Measurements from ENCODE around the gene ERBB4. TPM values are rescaled to one million over a fixed set of nuclear protein-coding genes. Genes with fewer than 3 reads are reported as not detected.

ERBB4 gene
- total RNA-seq, 1 donor from 2014 or later, result 9.9 TPM

DNA sequence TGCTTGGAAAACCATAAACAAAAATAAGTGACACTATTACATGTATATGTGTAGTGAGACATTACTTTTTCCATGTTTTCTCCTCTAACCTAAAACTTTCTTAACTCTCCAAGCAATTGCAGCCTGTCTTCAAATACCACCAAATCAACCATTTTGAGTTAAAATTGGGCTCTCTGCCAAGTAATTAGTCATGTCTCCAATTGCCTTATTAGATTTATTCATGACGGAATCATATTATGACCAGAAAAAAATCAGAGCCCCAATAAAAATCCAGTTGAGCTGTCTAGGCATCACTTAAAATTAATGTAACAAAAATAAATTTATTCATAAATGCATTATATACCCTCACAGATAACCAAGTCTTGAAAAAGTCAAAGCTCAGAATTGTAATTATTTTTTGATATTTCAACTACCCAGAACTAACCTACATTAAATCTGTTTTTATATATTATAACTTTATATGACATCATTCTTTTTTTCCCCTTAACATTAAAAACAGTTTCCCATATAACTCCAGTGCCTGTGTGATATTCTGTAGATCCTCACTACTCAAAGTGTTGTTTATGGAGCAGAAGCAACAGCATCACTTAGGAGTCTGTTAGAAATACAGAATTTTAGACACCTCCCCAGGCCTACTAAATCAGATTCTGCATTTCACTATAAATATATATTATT, 157.0 kb downstream of the ERBB4 start:
- H3K9me3 ChIP-seq (ENCODE audit: control insufficient read depth in 3 of 3, low read length in 3 of 3), result no peaks in the 10 kb centered on the region
- H3K4me3 ChIP-seq (ENCODE audit: low read length in 3 of 3), result no peak overlapping the region
- H3K9ac ChIP-seq (ENCODE audit: low read depth in 1 of 3, low read length in 3 of 3), result no peak overlapping the region
- H3K27me3 ChIP-seq (ENCODE audit: control insufficient read depth in 3 of 3, insufficient read depth in 3 of 3, low read length in 3 of 3), result no peaks in the 10 kb centered on the region
- H3K27ac ChIP-seq (ENCODE audit: low read depth, low read length), result no peak overlapping the region
- no peaks in the 10 kb centered on the region for H3K4me1 ChIP-seq (ENCODE audit: control insufficient read depth in 3 of 3, insufficient read depth in 3 of 3, low read length in 3 of 3)
- no peaks in the 10 kb centered on the region for H3K36me3 ChIP-seq (ENCODE audit: control insufficient read depth in 3 of 3, insufficient read depth in 3 of 3, low read length in 3 of 3)

DNA sequence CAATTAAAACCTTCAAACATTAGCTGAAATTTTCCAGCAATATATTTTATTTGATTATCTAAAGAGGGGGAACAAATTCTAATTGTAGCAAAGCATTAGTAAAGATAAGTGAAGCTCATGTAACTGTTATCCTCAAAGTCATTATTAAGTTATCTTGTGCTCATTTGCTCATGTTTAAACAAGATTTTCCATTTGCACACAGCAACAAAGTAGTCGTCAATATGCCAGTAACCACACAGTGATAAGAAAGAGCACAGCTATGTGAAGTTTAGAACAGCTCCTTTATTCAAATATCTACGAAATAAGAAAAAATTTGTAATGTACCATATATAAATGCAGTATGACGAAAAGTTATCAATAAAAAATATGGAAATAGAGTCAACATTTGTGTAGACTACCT, 159.5 kb downstream of the ERBB4 start:
- no peak overlapping the region for H3K4me3 ChIP-seq (ENCODE audit: low read length in 3 of 3)
- no peaks in the 10 kb centered on the region for H3K27me3 ChIP-seq (ENCODE audit: control insufficient read depth in 3 of 3, insufficient read depth in 3 of 3, low read length in 3 of 3)
- no peaks in the 10 kb centered on the region for H3K36me3 ChIP-seq (ENCODE audit: control insufficient read depth in 3 of 3, insufficient read depth in 3 of 3, low read length in 3 of 3)
- H3K27ac ChIP-seq (ENCODE audit: low read depth, low read length), result no peak overlapping the region
- H3K4me1 ChIP-seq (ENCODE audit: control insufficient read depth in 3 of 3, insufficient read depth in 3 of 3, low read length in 3 of 3), result no peaks in the 10 kb centered on the region
- no peak overlapping the region for H3K9ac ChIP-seq (ENCODE audit: low read depth in 1 of 3, low read length in 3 of 3)
- H3K9me3 ChIP-seq (ENCODE audit: control insufficient read depth in 3 of 3, low read length in 3 of 3), result no peaks in the 10 kb centered on the region

DNA sequence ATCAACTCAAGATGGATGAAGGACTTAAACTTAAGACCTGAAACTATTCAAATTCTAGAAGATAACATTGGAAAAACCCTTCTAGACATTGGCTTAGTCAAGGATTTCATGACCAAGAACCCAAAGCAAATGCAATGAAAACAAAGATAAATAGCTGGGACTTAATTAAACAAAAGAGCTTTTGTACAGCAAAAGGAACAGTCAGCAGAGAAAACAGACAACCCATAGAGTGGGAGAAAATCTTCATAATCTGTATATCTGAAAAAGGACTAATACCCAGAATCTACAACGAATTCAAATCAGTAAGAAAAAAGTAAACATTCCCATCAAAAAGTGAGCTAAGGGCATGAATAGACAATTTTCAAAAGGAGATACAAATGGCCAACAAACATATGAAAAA, 171.2 kb downstream of the ERBB4 start:
- no peaks in the 10 kb centered on the region for H3K27me3 ChIP-seq (ENCODE audit: control insufficient read depth in 3 of 3, insufficient read depth in 3 of 3, low read length in 3 of 3)

DNA sequence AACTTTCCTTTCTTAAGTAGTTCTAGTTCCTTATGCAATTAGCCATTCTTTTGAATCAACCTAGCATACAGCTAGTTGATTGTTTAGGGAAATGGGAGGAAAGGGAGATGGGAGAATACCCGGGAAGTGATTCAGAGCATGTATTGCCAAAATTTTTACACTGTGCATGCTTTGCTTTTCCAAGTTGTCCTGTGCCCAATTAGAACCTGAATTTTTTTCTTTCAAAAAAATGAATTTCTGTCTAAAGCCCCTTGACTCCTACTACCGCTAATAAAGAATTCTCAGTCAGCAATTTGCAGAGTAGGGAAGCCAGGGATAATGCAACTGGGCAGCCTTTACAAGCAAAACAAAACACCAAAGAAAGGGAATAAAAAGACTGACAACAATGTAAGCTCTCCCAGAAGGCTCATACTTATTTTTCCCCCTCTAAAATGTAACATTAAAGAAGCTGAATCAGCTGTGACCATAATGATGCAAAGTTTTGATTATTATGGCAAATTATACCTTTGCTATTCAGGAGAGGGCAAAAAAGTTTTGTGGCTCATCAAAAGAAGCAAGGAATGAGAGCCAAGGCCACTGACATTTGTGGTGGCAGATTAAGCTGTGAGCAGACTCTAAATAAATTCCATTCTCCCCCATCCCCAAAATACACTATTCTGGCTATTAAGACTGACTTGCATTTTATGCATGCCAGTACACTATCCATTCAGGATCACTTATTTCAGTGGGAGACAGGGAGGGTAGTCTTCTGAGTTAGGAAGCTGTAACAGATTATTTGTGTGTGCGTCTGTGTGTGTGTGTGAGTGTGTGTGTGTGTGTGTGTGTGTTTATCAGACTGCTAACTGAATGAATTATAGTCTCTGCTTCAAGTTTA, 174.3 kb downstream of the ERBB4 start:
- Histone ChIP-seq H3K9ac (ENCODE audit: low read depth in 1 of 3, low read length in 3 of 3) (no peak overlapping the region), H3K36me3 (ENCODE audit: control insufficient read depth in 3 of 3, insufficient read depth in 3 of 3, low read length in 3 of 3) (no peaks in the 10 kb centered on the region), H3K9me3 (ENCODE audit: control insufficient read depth in 3 of 3, low read length in 3 of 3) (no peaks in the 10 kb centered on the region), H3K4me3 (ENCODE audit: low read length in 3 of 3) (no peak overlapping the region), H3K27me3 (ENCODE audit: control insufficient read depth in 3 of 3, insufficient read depth in 3 of 3, low read length in 3 of 3) (no peaks in the 10 kb centered on the region), H3K27ac (ENCODE audit: low read depth, low read length) (no peak overlapping the region), H3K4me1 (ENCODE audit: control insufficient read depth in 3 of 3, insufficient read depth in 3 of 3, low read length in 3 of 3) (no peaks in the 10 kb centered on the region)

More for the DNA sequence above, 171.2 kb downstream of the ERBB4 start:
- no peaks in the 10 kb centered on the region for H3K9me3 ChIP-seq (ENCODE audit: control insufficient read depth in 3 of 3, low read length in 3 of 3)
- no peaks in the 10 kb centered on the region for H3K4me1 ChIP-seq (ENCODE audit: control insufficient read depth in 3 of 3, insufficient read depth in 3 of 3, low read length in 3 of 3)
- no peak overlapping the region for H3K9ac ChIP-seq (ENCODE audit: low read depth in 1 of 3, low read length in 3 of 3)
- no peak overlapping the region for H3K27ac ChIP-seq (ENCODE audit: low read depth, low read length)
- H3K36me3 ChIP-seq (ENCODE audit: control insufficient read depth in 3 of 3, insufficient read depth in 3 of 3, low read length in 3 of 3), result no peaks in the 10 kb centered on the region
- H3K4me3 ChIP-seq (ENCODE audit: low read length in 3 of 3), result no peak overlapping the region

DNA sequence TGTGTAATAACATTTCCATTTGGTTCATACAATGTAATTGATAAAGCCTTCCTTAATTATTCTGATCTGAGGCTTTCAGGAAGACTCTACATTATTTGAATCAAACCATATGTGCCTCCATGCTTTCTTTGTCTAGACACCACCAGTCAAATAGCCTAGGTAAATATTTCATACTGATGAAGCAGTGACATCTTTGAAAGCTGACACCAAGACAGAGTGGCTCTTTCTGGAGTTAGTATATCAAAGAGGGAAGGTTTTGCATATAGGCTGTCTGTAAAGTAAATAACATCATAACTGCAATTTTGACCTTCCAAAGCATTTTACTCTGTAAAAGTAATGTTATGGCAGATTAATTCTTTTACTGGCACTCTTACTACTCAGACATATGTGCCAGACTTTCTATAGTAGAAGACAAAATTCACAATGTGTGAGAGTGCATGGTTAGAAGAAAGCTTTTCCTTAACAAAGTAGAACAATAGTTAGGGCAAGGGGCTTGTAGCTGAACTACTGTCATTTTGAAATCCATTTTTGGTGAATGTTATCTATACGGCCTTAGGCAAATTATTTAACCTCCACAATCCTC, 177.3 kb downstream of the ERBB4 start:
- H3K4me3 ChIP-seq (ENCODE audit: low read length in 3 of 3), result no peak overlapping the region
- H3K9ac ChIP-seq (ENCODE audit: low read depth in 1 of 3, low read length in 3 of 3), result no peak overlapping the region
- H3K27me3 ChIP-seq (ENCODE audit: control insufficient read depth in 3 of 3, insufficient read depth in 3 of 3, low read length in 3 of 3), result no peaks in the 10 kb centered on the region
- H3K4me1 ChIP-seq (ENCODE audit: control insufficient read depth in 3 of 3, insufficient read depth in 3 of 3, low read length in 3 of 3), result no peaks in the 10 kb centered on the region
- H3K9me3 ChIP-seq (ENCODE audit: control insufficient read depth in 3 of 3, low read length in 3 of 3), result no peaks in the 10 kb centered on the region
- H3K36me3 ChIP-seq (ENCODE audit: control insufficient read depth in 3 of 3, insufficient read depth in 3 of 3, low read length in 3 of 3), result no peaks in the 10 kb centered on the region
- no peak overlapping the region for H3K27ac ChIP-seq (ENCODE audit: low read depth, low read length)

DNA sequence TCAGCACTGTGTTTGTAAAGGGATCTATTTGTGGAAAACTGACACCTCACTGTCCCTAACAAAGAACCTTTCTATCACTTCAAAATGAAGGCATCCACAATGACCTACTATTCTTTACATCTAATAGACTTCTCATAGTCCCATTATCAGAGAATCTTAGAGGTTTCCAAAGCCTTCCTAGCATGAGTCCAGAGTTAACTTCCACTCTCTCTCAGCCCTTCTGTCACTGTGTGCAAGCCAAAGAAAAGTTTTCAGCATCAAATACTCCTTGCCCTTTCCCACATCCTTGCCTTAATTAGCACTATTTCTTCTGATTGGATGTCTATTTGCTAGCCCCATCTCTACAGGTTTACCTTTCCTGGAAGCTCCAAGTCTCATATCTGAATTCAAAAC, 178.5 kb downstream of the ERBB4 start:
- Histone ChIP-seq H3K4me1 (ENCODE audit: control insufficient read depth in 3 of 3, insufficient read depth in 3 of 3, low read length in 3 of 3) (no peaks in the 10 kb centered on the region), H3K9ac (ENCODE audit: low read depth in 1 of 3, low read length in 3 of 3) (no peak overlapping the region), H3K9me3 (ENCODE audit: control insufficient read depth in 3 of 3, low read length in 3 of 3) (no peaks in the 10 kb centered on the region), H3K27ac (ENCODE audit: low read depth, low read length) (no peak overlapping the region), H3K27me3 (ENCODE audit: control insufficient read depth in 3 of 3, insufficient read depth in 3 of 3, low read length in 3 of 3) (no peaks in the 10 kb centered on the region), H3K36me3 (ENCODE audit: control insufficient read depth in 3 of 3, insufficient read depth in 3 of 3, low read length in 3 of 3) (no peaks in the 10 kb centered on the region), H3K4me3 (ENCODE audit: low read length in 3 of 3) (no peak overlapping the region)

DNA sequence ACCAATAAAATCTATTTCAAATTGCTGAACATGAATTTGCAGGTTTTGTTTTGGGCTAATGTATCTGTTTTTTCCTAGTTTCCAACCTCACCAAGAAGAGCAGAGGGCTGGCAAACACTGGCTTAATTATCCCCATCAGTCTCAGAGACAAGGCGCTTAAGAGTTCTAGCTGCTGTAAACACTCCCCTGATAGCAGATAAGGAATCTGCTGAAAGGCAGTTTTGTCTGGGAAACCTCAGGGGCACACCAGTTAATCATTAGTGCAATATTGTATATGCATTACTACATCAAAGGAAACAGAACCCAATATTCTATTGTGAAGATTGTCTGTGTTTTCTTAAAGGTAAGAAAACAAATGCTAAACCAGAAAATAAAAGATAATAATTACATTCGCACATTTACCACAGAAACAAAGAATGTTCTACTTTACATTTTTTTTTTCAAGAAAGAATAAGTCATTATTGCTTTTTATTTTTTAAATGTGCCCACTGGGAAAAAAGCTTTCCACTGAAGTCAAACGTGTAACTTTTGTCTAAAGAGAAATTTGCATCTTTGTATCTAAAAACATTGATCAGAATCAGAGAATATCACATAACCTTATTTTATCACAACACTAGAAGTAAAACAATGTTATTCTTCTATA, 179.1 kb downstream of the ERBB4 start:
- no peak overlapping the region for H3K27ac ChIP-seq (ENCODE audit: low read depth, low read length)
- H3K9ac ChIP-seq (ENCODE audit: low read depth in 1 of 3, low read length in 3 of 3), result no peak overlapping the region
- H3K4me1 ChIP-seq (ENCODE audit: control insufficient read depth in 3 of 3, insufficient read depth in 3 of 3, low read length in 3 of 3), result no peaks in the 10 kb centered on the region
- H3K9me3 ChIP-seq (ENCODE audit: control insufficient read depth in 3 of 3, low read length in 3 of 3), result no peaks in the 10 kb centered on the region
- no peaks in the 10 kb centered on the region for H3K36me3 ChIP-seq (ENCODE audit: control insufficient read depth in 3 of 3, insufficient read depth in 3 of 3, low read length in 3 of 3)
- H3K27me3 ChIP-seq (ENCODE audit: control insufficient read depth in 3 of 3, insufficient read depth in 3 of 3, low read length in 3 of 3), result no peaks in the 10 kb centered on the region
- no peak overlapping the region for H3K4me3 ChIP-seq (ENCODE audit: low read length in 3 of 3)

DNA sequence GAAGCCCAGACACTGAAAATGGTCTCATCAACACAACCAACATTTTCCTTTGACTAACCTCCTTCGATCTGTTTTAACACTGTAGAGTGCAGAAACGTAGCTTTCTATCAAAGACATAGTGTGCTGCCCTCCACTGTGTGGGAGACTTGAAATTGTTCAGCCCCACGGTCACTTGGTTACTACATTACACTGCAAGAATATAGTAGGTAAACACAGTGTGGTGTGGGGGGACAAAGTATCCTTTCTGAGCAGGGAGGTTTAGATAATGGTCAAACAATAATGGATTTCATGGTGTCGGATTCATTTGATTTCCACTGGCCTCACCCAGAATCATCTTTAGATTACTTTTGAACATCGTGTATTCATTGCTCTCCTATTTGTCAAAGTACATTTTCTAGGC, 181.0 kb downstream of the ERBB4 start:
- H3K4me1 ChIP-seq (ENCODE audit: control insufficient read depth in 3 of 3, insufficient read depth in 3 of 3, low read length in 3 of 3), result no peaks in the 10 kb centered on the region
- no peaks in the 10 kb centered on the region for H3K9me3 ChIP-seq (ENCODE audit: control insufficient read depth in 3 of 3, low read length in 3 of 3)
- H3K36me3 ChIP-seq (ENCODE audit: control insufficient read depth in 3 of 3, insufficient read depth in 3 of 3, low read length in 3 of 3), result no peaks in the 10 kb centered on the region
- no peaks in the 10 kb centered on the region for H3K27me3 ChIP-seq (ENCODE audit: control insufficient read depth in 3 of 3, insufficient read depth in 3 of 3, low read length in 3 of 3)
- no peak overlapping the region for H3K4me3 ChIP-seq (ENCODE audit: low read length in 3 of 3)
- no peak overlapping the region for H3K27ac ChIP-seq (ENCODE audit: low read depth, low read length)
- H3K9ac ChIP-seq (ENCODE audit: low read depth in 1 of 3, low read length in 3 of 3), result no peak overlapping the region

DNA sequence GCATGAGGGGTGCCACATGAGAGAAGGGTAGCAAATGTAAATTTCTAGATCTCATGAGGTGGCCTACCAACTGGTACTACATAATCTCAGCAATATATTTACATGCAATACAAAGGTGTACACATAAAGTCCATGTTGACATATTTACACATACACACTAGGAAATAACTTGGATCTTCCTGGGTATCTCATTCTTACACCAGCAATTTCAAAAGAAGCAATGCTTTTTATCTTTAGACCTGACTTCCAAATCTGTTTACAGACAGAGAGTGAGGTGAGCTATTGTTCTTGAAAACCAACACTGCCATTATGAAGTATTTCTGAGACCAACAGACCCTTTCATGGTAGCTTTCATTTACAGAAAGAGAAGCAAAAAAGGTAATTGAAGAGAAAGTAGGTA, 184.2 kb downstream of the ERBB4 start:
- no peaks in the 10 kb centered on the region for H3K36me3 ChIP-seq (ENCODE audit: control insufficient read depth in 3 of 3, insufficient read depth in 3 of 3, low read length in 3 of 3)
- H3K27ac ChIP-seq (ENCODE audit: low read depth, low read length), result no peak overlapping the region
- no peaks in the 10 kb centered on the region for H3K27me3 ChIP-seq (ENCODE audit: control insufficient read depth in 3 of 3, insufficient read depth in 3 of 3, low read length in 3 of 3)
- H3K4me3 ChIP-seq (ENCODE audit: low read length in 3 of 3), result no peak overlapping the region
- H3K4me1 ChIP-seq (ENCODE audit: control insufficient read depth in 3 of 3, insufficient read depth in 3 of 3, low read length in 3 of 3), result no peaks in the 10 kb centered on the region
- H3K9ac ChIP-seq (ENCODE audit: low read depth in 1 of 3, low read length in 3 of 3), result no peak overlapping the region
- no peaks in the 10 kb centered on the region for H3K9me3 ChIP-seq (ENCODE audit: control insufficient read depth in 3 of 3, low read length in 3 of 3)

DNA sequence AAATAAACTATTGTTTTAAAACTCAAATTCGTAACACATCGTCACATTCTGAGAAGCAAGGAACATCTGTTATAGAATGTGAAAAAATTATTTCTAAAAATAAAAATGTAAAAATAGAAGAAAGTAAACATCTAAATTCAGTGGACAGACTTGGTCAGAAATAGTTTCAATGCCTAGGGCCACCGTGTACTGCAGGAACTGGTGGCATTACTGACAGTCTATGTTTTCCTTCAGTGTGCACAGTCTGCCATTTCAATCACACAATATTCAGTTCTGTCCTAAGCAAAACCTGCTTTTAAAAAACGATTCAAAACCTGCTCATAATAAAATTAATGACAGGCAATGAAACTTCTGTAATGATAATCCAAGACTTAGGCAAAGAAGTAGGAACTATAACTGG, 190.1 kb downstream of the ERBB4 start:
- no peaks in the 10 kb centered on the region for H3K4me1 ChIP-seq (ENCODE audit: control insufficient read depth in 3 of 3, insufficient read depth in 3 of 3, low read length in 3 of 3)
- no peak overlapping the region for H3K4me3 ChIP-seq (ENCODE audit: low read length in 3 of 3)
- no peak overlapping the region for H3K9ac ChIP-seq (ENCODE audit: low read depth in 1 of 3, low read length in 3 of 3)
- no peaks in the 10 kb centered on the region for H3K9me3 ChIP-seq (ENCODE audit: control insufficient read depth in 3 of 3, low read length in 3 of 3)
- no peaks in the 10 kb centered on the region for H3K36me3 ChIP-seq (ENCODE audit: control insufficient read depth in 3 of 3, insufficient read depth in 3 of 3, low read length in 3 of 3)
- H3K27me3 ChIP-seq (ENCODE audit: control insufficient read depth in 3 of 3, insufficient read depth in 3 of 3, low read length in 3 of 3), result no peaks in the 10 kb centered on the region
- no peak overlapping the region for H3K27ac ChIP-seq (ENCODE audit: low read depth, low read length)

All from skeletal muscle tissue (tissue), 4 donors.